HCT116 (cell line): Measurements from ENCODE around the gene HS6ST1. TPM values are rescaled to one million over a fixed set of nuclear protein-coding genes. Genes with fewer than 3 reads are reported as not detected.

Experiments used
- ATAC-seq: fragments of 200-7000 bp; cut with Tn5 transposase; 2 replicates; pipeline ENCODE4 v1.9.1; 2020; ENCODE audit warnings: mild to moderate bottlenecking, moderate library complexity
- BruUV-seq: library from RNA; stranded (reverse); fragments of 400-500 nt; replicated peaks from 2 replicates; lab custom pipeline; 2021; lab: Mats Ljungman, UMichigan
- CTCF ChIA-PET: fragments of 300-600 bp; sonication (Branson Sonifier 250); formaldehyde crosslinking; loops from one replicate; lab custom pipeline; 2021; ENCODE audit warnings: antibody characterized with exemption; lab: Charles Lee
- POLR2A ChIA-PET: fragments of 300-600, 350-600 bp; sonication (Branson Sonifier 250); formaldehyde crosslinking; loops from one replicate; lab custom pipeline; 2021; ENCODE audit warnings: antibody characterized with exemption; lab: Charles Lee
- RAD21 ChIA-PET, 2 experiments: fragments of 300-600 bp; sonication (Branson Sonifier 250); formaldehyde crosslinking; loops; one replicate each; lab custom pipeline; 2023; ENCODE audit warnings: low total read pairs in 2 of 2; ENCODE audit not compliant: uncharacterized antibody in 2 of 2, unreplicated experiment in 2 of 2, low non-redundant PET in 1 of 2; lab: Charles Lee
- DNase-seq: peaks from one replicate; pipeline ENCODE4 v3.0.0-alpha.2; 2010; ENCODE audit warnings: low read depth, low spot score
- H2AFZ ChIP-seq: fragments of 200-600 bp; shearing (Covaris generic), sonication (generic); 2 replicates; pipeline ENCODE4 v1.6.1; 2017; ENCODE audit warnings: low read depth, mixed run types, mixed read lengths, antibody characterized with exemption, low read length; ENCODE audit not compliant: poor library complexity, severe bottlenecking
- H3K27ac ChIP-seq: 2 replicates; pipeline ENCODE4 v1.5.1; 2012; ENCODE audit warnings: low read depth, low read length
- H3K27me3 ChIP-seq: fragments of 200-600 bp; sonication (generic); 2 replicates; pipeline ENCODE4 v1.6.1; 2016; ENCODE audit warnings: mixed run types, low read length, mixed read lengths; ENCODE audit not compliant: insufficient read depth
- H3K36me3 ChIP-seq, 2 experiments: fragments of 200-500 bp in 1 of 2; fragments of 200-600 bp in 1 of 2; sonication (Bioruptor generic) in 1 of 2; sonication (generic) in 1 of 2; 2 replicates each; pipeline versions ENCODE4 v1.5.1 to v1.6.1; 2014 to 2016; ENCODE audit warnings: low read length in 2 of 2, inconsistent platforms in 1 of 2, mixed read lengths in 1 of 2, mixed run types in 1 of 2; ENCODE audit not compliant: insufficient read depth in 2 of 2, control insufficient read depth in 1 of 2
- H3K4me1 ChIP-seq, 2 experiments: fragments of 200-600 bp in 1 of 2; sonication (generic) in 1 of 2; 2 replicates each; pipeline versions ENCODE4 v1.5.1 to v1.6.1; 2012 to 2017; ENCODE audit warnings: low read length in 2 of 2, inconsistent platforms in 1 of 2, mild to moderate bottlenecking in 1 of 2, mixed read lengths in 1 of 2, mixed run types in 1 of 2, moderate library complexity in 1 of 2; ENCODE audit not compliant: insufficient read depth in 2 of 2, control insufficient read depth in 1 of 2
- H3K4me2 ChIP-seq: fragments of 200-600 bp; sonication (generic); 2 replicates; pipeline ENCODE4 v1.6.1; 2017; ENCODE audit warnings: mixed run types, low read length, mixed read lengths
- H3K4me3 ChIP-seq, 2 experiments: fragments of 200-600 bp in 1 of 2; sonication (generic) in 1 of 2; replicated peaks in 1 of 2; 2 replicates each; pipeline ENCODE4 v1.5.1; 2011 to 2016; ENCODE audit warnings: low read length in 2 of 2, control low read depth in 1 of 2, low read depth in 1 of 2, mild to moderate bottlenecking in 1 of 2, mixed read lengths in 1 of 2, mixed run types in 1 of 2
- H3K79me2 ChIP-seq: fragments of 200-600 bp; sonication (generic); 2 replicates; pipeline ENCODE4 v1.6.1; 2017; ENCODE audit warnings: mild to moderate bottlenecking, mixed run types, low read length, moderate library complexity, mixed read lengths; ENCODE audit not compliant: insufficient read depth
- H3K9ac ChIP-seq: fragments of 200-600 bp; sonication (generic); 2 replicates; pipeline ENCODE4 v1.6.1; 2016; ENCODE audit warnings: low read length, mixed read lengths
- H3K9me2 ChIP-seq: fragments of 200-600 bp; sonication (generic), shearing (Covaris generic); 2 replicates; pipeline ENCODE4 v1.6.1; 2017; ENCODE audit warnings: mixed run types, mild to moderate bottlenecking, moderate library complexity; ENCODE audit not compliant: insufficient read depth
- H3K9me3 ChIP-seq, 2 experiments: fragments of 200-500 bp in 1 of 2; fragments of 200-600 bp in 1 of 2; sonication (Bioruptor generic) in 1 of 2; sonication (generic) in 1 of 2; 2 replicates each; pipeline ENCODE4 v1.6.1; 2014 to 2017; ENCODE audit warnings: low read length in 2 of 2, mixed read lengths in 2 of 2, inconsistent platforms in 1 of 2, low read depth in 1 of 2, mild to moderate bottlenecking in 1 of 2, mixed run types in 1 of 2, moderate library complexity in 1 of 2; ENCODE audit not compliant: control insufficient read depth in 1 of 2, insufficient read depth in 1 of 2
- H4K20me1 ChIP-seq: fragments of 200-600 bp; sonication (generic), shearing (Covaris generic); 2 replicates; pipeline ENCODE4 v1.6.1; 2017; ENCODE audit warnings: mixed run types, mild to moderate bottlenecking, moderate library complexity; ENCODE audit not compliant: insufficient read depth
- CEBPB ChIP-seq: IDR thresholded peaks from 2 replicates; pipeline ENCODE4 v1.6.1; 2012; ENCODE audit warnings: low read depth
- EZH2 ChIP-seq: fragments of 200-600 bp; sonication (generic); IDR thresholded peaks from 2 replicates; pipeline ENCODE4 v1.6.1; 2017; ENCODE audit warnings: antibody characterized with exemption, mixed run types
- EZH2phosphoT487 ChIP-seq: fragments of 200-600 bp; IDR thresholded peaks from 2 replicates; pipeline ENCODE4 v1.6.1; 2018; ENCODE audit warnings: antibody characterized with exemption, borderline replicate concordance
- FOSL1 ChIP-seq: IDR thresholded peaks from 2 replicates; pipeline ENCODE4 v1.6.1; 2012; ENCODE audit warnings: low read depth
- JUND ChIP-seq: IDR thresholded peaks from 2 replicates; pipeline ENCODE4 v1.6.1; 2012
- POLR2A ChIP-seq: IDR thresholded peaks from 2 replicates; pipeline ENCODE4 v1.7.0; 2011; ENCODE audit warnings: borderline replicate concordance; ENCODE audit not compliant: insufficient read depth, insufficient read length; ENCODE audit errors: extremely low read depth
- POLR2AphosphoS5 ChIP-seq: IDR thresholded peaks from 2 replicates; pipeline ENCODE4 v1.6.1; 2011; ENCODE audit warnings: mild to moderate bottlenecking, low read depth, low read length, moderate library complexity
- TCF7L2 ChIP-seq: IDR thresholded peaks from 2 replicates; pipeline ENCODE4 v1.7.0; 2011; ENCODE audit warnings: borderline replicate concordance, inconsistent platforms; ENCODE audit not compliant: insufficient read depth, insufficient read length; ENCODE audit errors: extremely low read depth
- YY1 ChIP-seq: IDR thresholded peaks from 2 replicates; pipeline ENCODE4 v1.6.1; 2011; ENCODE audit warnings: low read length, low read depth, moderate library complexity, mild to moderate bottlenecking; ENCODE audit not compliant: insufficient replicate concordance; ENCODE audit errors: extremely low read depth
- intact Hi-C: fragments of 100-400 bp; cut with micrococcal nuclease; formaldehyde crosslinking; loops from 2 replicates; pipeline ENCODE4 v1.10.0; 2022
- total RNA-seq: library from RNA; stranded (reverse); gene quantifications from one replicate; pipeline ENCODE4 v1.2.1, GENCODE V29; 2021; ENCODE audit not compliant: unreplicated experiment
- TF ChIP-seq, protein P1 (sequence below): IDR thresholded peaks from 2 replicates; pipeline ENCODE4 v1.6.1; 2011; ENCODE audit warnings: mild to moderate bottlenecking, low read length, moderate library complexity; ENCODE audit not compliant: insufficient replicate concordance; ENCODE audit errors: extremely low read depth
- TF ChIP-seq, protein P2 (sequence below): IDR thresholded peaks from 2 replicates; pipeline ENCODE4 v1.6.1; 2012

The HS6ST1 gene
- total RNA-seq, 1 experiment from 2014 or later: 35.0 TPM

DNA sequence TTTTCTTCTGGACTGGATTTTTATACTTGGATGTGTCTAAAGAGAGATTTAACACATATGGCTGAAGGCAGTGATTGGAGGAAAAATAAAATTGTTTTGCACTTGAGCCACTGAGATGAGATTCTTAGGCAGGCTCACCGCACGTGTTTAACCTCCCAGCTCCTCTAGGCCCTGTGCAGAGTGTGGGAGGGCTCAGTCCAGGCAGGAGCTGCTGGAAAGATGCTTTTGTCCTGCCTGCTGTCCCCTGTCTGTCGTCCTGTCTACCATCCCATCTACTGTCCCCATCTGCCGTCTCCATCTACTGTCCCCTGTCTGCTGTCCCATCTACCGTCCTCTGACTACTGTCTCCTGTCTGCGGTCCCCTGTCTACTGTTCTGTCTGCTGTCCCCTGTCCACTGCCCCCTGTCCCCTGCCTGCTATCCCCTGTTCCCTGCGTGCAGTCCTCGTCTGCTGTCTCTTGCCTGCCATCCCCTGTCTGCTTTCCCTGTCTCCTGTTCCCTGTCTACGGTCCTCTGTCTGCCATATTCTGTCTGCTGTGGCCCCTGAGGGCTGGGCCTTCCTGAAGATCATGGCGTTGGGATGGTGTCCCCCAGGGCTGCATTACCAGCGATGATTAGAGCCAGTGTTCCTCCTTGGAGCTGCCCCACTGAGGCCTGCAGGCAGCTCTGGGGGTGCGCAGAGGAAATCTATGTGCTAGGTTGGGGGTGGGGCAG, 43.7 kb upstream of the HS6ST1 start:
- ATAC-seq: peak; percentile 18; the same call in 1 of the 2 replicates

DNA sequence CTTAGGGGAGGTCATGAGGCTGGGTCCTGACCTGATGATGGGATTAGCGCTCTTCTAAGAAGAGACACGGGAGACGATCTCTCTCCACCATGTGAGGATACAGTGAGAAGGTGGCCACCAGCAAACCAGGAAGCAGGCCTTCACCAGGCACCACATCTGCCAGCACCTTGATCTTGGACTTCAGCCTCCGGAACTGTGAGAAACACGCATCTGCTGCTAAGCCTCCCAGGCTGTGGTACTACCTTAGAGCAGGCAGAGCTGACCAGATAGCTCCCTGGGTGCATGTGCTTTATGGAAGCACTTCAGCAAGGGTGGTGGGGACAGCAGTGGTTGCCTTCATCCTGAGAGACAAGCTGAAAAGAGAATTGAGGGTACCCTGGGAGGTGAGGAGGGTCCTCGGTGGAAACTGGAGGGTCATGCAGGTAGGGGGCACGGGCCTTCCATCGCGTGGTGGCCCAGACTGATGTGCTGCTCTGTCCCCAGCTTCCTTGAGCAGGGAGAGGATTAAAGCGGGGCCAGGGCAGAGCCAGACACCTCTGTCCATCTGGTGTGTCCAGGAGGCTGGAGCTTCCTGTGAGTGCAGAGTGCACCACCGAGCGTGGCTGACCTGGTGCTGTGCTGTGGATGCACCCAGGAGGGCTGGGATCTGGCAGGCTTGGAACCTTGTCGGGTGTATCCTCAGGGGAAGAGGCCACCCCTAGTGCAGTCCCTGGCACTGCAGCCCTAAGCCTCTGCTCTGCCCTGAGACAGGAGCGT, 42.9 kb upstream of the HS6ST1 start:
- Histone ChIP-seq H3K27ac (no peak overlapping the region), H3K4me2 (no peak overlapping the region), H3K4me3 (no peak overlapping the region), H3K4me1 (peaks cover 3 to 7% of the 10 kb centered on the region in 2 experiments; a peak in 2 of 4 replicates), H3K79me2 (no peaks in the 10 kb centered on the region), H2AFZ (no peak overlapping the region), H3K27me3 (no peaks in the 10 kb centered on the region)
- POLR2A ChIA-PET: no interaction called here
- intact Hi-C loops: no loop called here
- RAD21 ChIA-PET: no interaction called here
- ATAC-seq: no peak
- BruUV-seq: no TSS peak
- no peak for TF ChIP-seq EZH2
- TF ChIP-seq CEBPB: no peak
- no peak for TF ChIP-seq EZH2phosphoT487
- TF ChIP-seq, protein P1, sequence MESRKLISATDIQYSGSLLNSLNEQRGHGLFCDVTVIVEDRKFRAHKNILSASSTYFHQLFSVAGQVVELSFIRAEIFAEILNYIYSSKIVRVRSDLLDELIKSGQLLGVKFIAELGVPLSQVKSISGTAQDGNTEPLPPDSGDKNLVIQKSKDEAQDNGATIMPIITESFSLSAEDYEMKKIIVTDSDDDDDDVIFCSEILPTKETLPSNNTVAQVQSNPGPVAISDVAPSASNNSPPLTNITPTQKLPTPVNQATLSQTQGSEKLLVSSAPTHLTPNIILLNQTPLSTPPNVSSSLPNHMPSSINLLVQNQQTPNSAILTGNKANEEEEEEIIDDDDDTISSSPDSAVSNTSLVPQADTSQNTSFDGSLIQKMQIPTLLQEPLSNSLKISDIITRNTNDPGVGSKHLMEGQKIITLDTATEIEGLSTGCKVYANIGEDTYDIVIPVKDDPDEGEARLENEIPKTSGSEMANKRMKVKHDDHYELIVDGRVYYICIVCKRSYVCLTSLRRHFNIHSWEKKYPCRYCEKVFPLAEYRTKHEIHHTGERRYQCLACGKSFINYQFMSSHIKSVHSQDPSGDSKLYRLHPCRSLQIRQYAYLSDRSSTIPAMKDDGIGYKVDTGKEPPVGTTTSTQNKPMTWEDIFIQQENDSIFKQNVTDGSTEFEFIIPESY: no peak
- TF ChIP-seq, all 23 proteins: peak for 0
- no peaks in the 10 kb centered on the region for H3K36me3 ChIP-seq
- no peak for DNase-seq
- H4K20me1 ChIP-seq: no peaks in the 10 kb centered on the region
- no peak overlapping the region for H3K9ac ChIP-seq
- CTCF ChIA-PET: no interaction called here
- no peaks in the 10 kb centered on the region for H3K9me2 ChIP-seq
- no peaks in the 10 kb centered on the region for H3K9me3 ChIP-seq

More for the DNA sequence above, 43.7 kb upstream of the HS6ST1 start:
- Histone ChIP-seq H3K79me2 (no peaks in the 10 kb centered on the region), H3K9me3 (no peaks in the 10 kb centered on the region), H3K36me3 (no peaks in the 10 kb centered on the region), H3K4me1 (peaks cover 3 to 7% of the 10 kb centered on the region in 2 experiments; a peak in 2 of 4 replicates), H3K4me2 (no peak overlapping the region), H3K9ac (no peak overlapping the region), H2AFZ (no peak overlapping the region), H3K27me3 (no peaks in the 10 kb centered on the region), H3K27ac (no peak overlapping the region), H4K20me1 (no peaks in the 10 kb centered on the region), H3K9me2 (no peaks in the 10 kb centered on the region), H3K4me3 (no peak overlapping the region)
- CTCF ChIA-PET: no interaction called here
- no TSS peak for BruUV-seq
- POLR2A ChIA-PET: no interaction called here
- DNase-seq: no peak
- intact Hi-C loops: no loop called here
- TF ChIP-seq, protein P2, sequence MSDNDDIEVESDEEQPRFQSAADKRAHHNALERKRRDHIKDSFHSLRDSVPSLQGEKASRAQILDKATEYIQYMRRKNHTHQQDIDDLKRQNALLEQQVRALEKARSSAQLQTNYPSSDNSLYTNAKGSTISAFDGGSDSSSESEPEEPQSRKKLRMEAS: no peak
- TF ChIP-seq JUND (no peak), CEBPB (no peak), TCF7L2 (no peak), EZH2 (no peak), EZH2phosphoT487 (no peak), FOSL1 (no peak), POLR2AphosphoS5 (no peak), POLR2A (no peak), YY1 (no peak)
- RAD21 ChIA-PET: no interaction called here
